RPMI7951 (cell line): ENCODE results near the gene USP35. TPM values are rescaled to one million over a fixed set of nuclear protein-coding genes. Genes with fewer than 3 reads are reported as not detected.
"Not testable (repeated sequence)": the region's sequence is repeated elsewhere in the genome, so short reads cannot be mapped to it uniquely, and the experiment has no call there.

Source experiments
- DNase-seq: peaks from one replicate; pipeline ENCODE4 v3.0.0-alpha.2; 2012; ENCODE audit warnings: low read depth
- total RNA-seq: library from RNA; depleted of rRNA; stranded (reverse); fragments of >200 nt; shearing (Covaris generic); gene quantifications from 2 replicates; pipeline ENCODE4 v1.2.3, GENCODE V29; 2014

Gene USP35
- total RNA-seq, 1 experiment from 2014 or later = 3.8 TPM

DNA sequence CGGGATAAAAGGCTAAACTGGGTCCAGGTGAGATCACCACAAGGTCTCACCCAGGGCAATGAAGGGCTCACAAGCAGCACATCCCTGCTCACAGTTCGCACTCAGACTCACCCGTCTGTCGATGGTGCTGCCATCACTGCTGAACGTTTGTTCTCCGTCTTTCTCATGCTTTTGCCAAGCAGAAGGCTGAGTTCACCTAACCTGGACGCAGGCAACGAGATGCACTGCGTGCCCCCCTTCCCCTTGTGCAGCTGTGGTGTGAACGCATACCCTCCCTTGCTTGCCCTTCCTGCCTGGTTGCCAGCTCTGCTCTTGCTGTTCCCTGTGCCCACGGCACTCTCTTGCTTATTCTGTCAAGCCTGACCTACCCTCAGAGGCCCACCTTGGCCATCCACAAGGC, 18.3 kb upstream of the USP35 start:
- no peak for DNase-seq

DNA sequence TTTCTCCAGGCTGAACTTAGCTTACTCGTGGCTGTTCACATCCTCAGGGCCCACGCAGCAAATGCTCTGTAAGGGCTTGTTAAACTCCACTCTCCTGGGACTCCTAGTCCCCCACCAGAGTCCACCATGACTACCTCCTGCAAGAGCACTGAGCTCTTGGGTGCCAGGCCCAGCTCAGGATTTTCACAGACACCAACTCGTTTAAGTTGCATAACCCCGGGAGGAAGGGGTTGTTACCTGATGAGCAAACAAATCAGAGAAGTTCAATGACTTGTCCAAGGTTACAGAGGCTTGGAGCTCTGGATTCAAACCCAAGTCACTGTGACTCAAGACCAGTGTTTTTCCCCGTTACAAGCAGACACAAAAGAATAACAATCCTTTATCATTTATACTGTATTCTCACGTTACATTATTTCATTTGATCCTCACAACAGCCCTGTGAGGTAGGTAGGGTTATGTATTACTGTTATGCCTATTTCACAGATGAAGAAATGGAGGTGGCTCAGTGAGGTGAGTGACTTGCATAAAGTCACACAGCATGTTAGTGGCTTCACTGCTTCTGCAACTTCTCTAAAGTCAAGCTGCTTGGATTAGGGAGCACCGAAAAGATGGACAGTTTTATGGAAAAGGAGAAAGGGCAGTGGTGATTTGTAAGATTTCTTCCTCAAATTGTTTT, 17.7 kb upstream of the USP35 start:
- DNase-seq = no peak

DNA sequence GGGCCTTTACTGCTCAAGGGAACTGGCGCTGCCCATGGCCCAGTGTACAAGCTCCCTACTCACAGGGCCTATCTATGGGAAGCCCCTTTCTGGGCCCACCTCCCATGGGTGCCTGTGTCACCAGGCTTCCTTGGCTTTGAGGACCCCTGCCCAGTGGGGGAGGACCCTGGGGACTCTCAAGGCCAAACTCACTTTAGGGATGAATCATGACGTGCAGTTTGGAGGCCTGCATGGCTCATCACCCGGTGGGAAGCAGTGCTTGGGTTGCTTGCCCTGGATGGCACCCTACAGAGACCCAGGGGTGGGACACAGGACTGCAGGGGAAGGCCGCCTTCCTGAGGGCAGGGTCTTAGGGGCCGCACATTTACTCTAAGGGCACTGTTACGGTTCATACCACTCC, 16.8 kb upstream of the USP35 start:
- DNase-seq = no peak

DNA sequence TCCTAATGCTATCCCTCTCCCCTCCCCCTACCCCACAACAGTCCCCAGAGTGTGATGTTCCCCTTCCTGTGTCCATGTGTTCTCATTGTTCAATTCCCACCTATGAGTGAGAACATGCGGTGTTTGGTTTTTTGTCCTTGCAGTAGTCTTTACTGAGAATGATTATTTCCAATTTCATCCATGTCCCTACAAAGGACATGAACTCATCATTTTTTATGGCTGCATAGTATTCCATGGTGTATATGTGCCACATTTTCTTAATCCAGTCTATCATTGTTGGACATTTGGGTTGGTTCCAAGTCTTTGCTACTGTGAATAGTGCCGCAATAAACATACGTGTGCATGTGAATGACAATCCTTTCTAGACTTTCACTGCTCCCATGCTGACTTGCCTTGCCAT, 12.9 kb upstream of the USP35 start:
- not testable (repeated sequence) for DNase-seq

DNA sequence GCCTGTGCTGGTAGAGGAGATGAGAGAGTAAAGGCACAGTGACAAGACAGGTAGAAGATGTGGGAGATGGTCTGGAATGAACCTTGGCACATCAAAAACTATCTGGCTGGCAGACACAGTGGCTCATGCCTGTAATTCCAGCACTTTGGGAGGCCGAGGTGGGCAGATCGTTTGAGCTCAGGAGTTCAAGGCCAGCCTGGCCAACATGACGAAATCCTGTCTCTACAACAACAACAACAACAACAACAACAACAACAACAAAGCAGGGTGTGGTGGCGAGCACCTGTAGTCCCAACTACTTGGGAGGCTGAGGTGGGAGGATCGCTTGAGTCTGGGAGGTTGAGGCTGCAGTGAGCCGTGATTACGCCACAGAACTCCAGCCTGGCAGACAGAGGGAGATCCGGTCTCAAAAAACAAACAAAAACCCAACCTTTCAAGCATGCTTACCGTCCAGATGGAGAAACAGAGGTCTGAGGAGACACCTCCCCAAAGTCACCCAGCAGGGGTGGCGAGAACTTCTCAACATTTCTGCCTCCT, 12.0 kb upstream of the USP35 start:
- DNase-seq = no peak

DNA sequence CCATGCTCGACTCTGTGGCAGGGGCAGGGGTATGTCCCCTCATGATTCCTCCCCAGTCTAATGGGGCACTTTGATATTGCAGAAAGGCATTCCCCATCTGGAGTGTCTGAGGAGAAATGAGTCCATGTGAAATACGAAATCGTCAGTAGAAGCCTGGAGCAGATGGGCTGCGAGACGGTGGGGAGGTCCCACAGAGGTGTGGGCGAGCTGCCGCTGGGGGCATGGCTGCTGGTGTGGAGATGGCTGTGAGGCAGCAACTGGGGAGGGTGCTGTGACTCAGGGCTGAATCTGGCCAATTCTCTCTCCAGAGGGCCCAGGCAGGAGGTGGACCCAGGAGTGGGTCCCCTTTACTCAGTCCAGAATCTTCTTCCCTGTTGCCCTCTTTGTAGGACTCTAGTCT, 11.5 kb upstream of the USP35 start:
- DNase-seq = no peak

DNA sequence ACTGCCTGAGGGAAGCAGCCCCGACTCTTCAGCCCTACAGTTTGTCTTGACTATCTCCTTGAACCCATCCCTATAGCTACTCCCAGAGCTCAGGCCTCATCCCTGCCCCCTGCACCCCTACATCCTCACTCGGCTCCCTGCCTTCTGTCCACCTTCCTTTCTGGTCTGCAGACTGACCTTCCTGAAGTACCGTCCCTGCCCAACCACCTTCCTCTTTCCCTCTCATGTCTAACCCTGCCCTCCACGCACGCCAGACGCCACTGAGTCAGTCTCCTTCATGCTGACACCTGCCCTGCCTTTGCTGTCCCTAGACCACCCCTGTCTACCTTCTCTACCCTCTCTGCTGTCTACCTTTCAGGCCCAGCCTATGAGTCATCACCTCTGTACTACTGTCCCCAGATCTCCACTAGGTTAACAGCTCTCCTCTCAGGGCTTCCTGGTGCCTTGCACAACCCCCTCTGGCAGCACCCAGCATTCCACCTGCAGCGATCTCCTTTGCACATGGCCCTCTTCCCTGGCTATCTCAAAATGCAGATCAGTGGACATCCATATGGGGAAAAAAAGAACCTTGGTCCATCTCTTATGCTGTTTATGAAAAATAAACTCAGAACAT, 9.2 kb upstream of the USP35 start:
- DNase-seq = no peak

DNA sequence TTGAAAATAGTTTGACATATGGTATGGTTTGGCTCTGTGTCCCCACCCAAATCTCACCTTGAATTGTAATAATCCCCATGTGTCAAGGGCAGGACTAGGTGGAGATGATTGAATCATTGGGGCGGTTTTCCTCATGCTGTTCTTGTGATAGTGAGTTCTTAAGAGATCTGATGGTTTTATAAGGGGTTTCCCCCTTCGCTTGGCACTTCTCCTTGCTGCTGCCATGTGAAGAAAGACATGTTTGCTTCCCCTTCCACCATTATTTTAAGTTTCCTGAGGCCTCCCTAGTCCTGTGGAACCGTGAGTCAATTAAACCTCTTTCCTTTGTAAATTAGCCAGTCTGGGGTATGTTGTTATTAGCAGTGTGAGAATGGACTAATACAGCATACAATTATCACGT, 8.0 kb upstream of the USP35 start:
- DNase-seq = no peak

DNA sequence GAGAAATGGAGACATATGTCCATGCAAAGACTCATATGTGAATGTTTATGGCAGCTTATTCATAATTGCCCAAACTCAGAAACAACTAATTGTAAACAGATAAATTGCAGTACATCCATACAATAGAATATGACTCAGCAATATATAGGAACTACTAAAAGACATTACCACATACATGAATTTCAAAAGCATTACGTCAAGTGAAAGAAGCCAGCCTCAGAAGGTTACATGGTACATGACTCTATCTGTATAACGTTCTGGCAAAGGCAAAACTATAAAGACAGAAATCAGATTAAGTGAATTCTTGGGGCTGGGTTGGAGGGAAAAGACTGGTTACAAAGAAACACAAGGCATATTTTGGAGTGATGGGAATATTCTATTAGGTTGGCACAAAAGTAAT, 7.5 kb upstream of the USP35 start:
- DNase-seq = no peak

DNA sequence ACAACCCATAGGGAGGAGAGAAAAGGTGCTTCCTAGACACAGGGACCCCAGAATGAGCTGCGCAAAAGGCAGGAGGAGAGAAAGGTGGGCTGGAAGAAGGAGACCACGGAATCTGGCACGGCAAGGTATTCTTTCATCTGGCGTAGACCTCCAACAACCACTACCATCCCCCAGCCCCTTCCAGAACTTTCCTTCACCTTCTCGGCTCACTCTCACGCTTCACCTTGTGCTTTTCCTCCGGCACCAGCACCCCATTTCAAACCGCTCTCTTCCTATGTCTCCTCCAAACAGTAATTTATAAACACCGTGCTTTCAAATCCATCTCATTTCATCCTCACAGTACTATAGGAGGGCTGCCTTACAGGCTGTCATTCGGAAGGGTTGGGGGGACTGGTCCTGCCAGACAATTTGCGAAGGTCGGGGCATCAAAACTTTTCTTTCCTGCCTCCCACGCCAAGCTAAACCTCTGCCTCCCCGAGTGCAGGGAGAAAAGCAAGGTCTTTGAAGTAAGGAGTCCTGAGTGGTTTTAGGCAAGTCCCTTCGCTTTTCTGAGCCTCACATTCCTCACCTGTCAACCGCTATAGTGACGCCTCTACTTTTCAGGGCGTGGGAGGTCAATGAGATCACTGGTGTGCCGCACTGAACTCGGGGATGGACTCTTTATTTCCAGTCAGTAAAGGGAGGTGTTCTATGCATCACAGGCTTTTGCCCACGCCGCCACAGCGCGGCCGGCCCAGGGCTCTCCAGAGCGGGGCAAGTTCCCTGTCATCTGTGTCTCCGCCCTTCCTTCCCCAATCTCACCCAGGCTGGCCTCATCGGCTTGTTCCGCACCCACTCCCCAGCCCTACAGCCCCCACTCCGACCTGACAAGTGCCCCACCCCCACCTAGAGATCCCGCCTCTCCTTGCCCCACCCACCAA, 1.1 kb upstream of the USP35 start:
- DNase-seq = no peak

DNA sequence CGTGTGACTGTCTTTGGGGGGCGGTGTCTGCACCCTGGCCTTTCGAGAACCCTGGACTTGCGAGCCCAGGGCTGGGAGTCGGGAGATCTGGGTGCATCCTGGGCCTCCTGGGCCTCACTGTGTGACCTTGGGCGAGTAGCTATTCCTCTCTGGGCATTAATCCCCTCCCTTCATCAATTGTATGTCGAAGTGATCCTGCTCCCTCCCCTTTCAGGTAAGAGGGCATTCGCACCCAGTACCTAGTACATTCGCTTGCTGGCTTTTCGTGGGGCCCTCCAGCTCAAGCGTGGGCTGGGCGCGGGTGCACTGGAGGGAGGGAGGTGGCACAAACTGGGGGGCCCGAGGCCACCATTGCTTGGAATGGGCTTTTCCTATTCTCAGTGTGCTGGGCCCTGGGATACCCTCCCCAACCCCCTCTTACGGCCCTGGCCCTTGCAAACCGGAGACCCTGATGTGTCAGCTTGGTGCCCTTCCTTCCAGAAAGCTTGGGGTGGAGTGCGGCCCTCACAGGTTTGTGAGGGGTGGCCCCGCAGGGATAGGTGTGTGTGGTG, 530 bp downstream of the USP35 start:
- no peak for DNase-seq

DNA sequence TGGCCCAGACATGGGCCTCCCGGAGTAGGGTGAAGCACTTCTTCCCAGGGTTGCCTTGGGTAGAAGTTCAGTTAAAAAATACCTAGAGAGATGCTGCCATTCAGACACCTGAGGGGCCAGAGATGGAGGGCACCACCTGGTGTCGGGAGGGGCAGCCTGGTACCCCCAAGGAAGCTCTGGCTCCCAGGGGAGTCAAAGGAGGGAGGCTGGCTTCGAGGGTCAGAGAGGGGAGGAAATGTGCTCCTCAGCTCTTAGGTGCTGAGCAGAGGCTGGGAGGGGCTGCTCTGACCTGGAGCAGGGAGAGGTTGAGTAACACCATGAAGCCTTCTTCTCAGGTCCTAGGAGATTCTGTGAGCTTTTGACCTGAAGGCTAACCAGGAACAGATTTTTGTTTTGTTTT, 1.1 kb downstream of the USP35 start:
- no peak for DNase-seq

DNA sequence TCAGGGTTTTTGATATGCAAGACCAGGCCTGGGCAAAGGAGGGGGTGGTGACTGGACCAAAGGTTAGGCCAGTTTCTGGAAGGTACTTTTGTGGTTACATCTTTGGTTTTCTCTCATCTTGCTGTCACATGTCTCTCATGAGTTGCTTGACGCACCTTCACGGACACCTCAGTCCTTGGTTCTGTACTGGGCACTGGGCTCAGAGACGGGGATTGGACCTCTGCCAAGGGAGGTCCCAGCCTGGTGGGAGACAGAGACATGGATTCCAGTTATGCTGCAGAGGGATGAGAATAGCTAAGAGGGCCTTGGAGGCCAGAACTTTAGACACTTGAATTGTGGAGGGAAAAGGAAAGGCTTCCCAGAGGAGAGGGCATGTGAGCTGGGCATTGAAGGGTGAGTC, 1.7 kb downstream of the USP35 start:
- DNase-seq = no peak

DNA sequence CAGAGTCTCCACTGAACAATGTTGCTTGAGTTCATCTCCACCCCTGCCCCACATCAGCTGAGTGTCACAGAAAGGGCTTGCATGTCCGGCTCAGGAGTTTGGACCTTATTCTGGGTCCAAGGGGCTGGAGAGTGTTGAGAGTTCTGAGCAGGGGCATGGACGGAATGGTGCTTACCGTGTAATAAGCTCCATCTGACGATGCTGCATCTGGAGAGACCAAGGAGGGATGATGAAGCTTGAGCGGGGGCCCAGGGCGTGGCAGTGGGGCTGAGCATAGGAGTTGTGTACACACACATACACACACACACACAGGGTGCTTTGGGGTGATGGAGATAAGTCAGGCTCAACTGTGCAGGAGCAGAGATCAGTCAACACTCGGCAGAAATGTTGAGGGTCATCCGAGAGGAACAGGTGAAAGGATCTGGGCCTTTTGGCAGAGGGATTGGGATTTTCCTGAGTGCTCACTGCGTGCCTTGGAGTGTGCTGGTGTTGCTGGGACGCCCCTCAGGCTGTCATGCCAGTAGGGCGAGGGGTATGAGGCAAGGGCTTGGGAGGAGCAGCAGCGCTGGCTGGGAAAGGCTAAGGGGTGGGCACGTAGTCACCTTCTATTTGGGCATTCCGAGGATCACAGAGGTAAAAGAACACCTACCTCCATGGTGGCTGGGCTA, 2.3 kb downstream of the USP35 start:
- DNase-seq = no peak

DNA sequence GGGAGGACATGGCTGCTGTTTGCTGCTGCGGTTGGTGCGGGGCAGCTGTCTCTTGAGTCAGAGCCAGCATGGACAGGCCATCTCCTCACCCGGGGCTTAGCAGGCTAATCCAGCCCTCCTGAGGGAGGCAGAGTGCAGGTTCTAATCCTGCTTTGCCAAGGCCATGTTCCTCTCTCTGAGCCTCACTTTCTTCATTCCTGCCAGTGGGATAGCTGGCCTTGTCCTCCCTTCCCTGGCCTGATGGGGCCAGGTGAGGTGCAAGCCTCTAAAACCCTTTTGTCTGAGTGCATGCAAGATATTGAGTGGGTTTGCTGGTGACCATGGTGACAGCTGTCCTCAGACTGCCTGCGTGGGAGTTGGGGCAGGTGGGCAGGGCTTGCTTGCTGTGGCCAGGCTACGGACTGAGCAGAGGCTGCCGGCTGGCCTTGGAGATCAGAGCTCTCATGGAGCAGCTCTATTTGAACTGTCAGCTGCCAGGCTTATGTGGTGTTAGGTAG, 3.6 kb downstream of the USP35 start:
- no peak for DNase-seq

DNA sequence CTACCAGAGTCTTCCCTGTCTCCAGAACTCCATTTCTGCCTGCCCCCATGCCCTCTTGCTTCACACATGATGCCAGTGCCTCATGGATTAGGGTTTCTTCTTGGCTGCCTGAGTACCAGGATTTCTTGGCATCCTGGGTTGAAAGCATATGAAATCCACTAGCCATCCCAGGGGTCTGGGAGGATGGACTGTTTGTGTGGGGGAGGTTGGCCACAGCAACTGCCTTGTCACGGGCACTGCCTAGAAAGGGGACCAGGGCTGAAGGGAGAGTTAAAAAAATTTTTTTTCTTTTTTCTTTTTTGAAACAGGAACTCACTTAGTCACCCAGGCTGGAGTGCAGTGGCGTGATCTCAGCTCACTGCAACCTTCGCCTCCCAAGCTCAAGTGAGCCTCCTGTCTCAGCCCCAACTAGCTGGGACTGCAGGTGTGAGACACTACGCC, 4.2 kb downstream of the USP35 start:
- no peak for DNase-seq

DNA sequence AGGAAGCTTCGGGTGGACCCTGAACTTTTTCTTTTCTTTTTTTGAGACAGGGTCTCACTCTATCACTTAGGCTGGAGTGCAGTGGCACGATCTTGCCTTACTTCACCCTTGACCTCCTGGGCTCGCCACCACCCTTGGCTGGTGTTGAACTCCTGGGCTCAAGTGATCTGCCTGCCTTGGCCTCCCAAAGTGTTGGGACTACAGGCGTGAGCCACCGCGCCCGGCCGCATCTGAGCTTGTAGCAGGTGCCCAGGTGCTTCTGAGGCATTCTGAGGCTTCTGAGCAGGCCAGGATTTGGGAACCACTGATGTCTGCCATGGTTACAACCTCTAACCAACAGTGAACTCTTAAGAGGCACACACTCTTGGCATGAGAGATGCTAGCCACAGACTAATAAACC, 5.1 kb downstream of the USP35 start:
- no peak for DNase-seq

DNA sequence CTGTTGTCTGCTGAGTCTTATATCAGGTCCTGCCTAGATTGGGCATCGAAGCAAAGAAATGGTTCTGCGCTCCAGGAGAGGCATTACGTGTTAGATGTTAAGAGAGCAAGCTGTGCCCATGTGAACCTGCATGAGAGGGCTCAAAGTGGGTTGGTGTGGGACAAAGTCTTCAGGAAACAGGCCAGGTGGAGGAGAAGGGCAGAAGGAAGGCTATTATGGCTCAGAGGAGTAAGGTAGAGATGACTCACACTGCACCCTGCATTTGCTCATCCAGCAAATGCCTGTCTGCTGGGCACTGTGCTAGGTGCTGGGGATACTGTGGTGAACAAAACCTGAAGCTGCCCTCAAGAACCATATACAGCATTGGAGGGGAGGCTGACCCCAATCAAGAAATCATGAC, 5.8 kb downstream of the USP35 start:
- no peak for DNase-seq

DNA sequence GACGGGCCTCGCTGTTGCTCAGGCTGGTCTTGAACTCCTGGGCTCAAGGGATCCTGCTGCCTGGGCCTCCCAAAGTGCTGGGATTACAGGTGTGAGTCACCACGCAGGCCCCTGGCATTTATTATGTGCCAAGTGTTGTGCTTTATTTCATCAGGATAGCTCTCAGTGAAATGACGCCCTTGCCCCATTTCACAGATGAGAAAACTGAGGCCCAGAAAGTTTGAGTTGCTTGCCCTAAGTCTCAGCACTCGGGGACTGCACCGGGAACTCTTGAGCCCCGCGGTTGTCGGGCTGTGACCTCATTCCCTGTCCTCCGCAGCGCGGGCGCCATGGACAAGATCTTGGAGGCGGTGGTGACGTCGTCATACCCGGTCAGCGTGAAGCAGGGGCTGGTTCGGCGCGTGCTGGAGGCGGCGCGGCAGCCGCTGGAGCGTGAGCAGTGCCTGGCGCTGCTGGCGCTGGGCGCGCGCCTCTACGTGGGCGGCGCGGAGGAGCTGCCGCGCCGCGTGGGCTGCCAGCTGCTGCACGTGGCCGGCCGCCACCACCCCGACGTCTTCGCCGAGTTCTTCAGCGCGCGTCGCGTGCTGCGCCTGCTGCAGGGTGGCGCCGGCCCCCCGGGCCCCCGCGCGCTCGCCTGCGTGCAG, 7.3 kb downstream of the USP35 start:
- DNase-seq = no peak

DNA sequence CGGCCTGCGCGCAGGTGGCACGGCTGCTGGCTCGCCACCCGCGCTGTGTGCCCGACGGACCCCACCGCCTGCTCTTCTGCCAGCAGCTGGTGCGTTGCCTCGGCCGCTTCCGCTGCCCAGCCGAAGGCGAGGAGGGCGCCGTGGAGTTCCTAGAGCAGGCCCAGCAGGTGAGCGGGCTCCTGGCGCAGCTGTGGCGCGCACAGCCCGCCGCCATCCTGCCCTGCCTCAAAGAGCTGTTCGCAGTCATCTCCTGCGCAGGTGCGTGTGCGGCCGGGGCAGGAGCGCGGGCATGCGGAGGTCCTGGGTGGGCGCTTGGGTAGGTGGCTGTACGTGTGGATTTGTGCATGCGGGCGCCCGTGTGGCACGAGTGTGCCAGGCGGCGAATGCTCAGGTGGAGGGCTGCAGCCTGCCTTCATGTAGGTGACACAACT, 8.0 kb downstream of the USP35 start:
- no peak for DNase-seq

DNA sequence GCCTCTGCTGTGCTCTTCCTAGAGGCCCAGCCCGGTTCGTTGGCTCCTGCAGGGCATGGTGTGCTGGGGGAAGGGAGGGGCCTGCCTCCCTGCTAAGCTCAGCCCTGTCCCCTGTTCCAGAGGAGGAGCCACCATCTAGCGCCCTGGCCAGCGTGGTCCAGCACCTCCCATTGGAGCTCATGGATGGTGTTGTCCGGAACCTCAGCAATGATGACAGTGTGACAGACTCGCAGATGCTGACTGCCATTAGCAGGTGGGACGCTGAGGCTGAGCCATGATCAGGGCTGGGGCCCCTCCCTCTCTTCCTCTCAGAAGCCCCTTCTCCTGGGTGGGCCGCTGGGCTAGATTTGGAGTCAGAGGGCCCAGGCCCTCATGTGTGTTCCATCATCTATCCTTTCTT, 9.1 kb downstream of the USP35 start:
- no peak for DNase-seq
